ENCODE measurements around the gene SERINC2.
"Not testable (repeated sequence)": the region's sequence is repeated elsewhere in the genome, so short reads cannot be mapped to it uniquely, and the experiment has no call there.

SERINC2 gene

GRCh38 chr1:31382379-31382989, 30.5 kb upstream of the SERINC2 start:
- in situ Hi-C loops (cut with MboI; ENCODE audit: low sequenced_read_pairs), result no loop called here

- in situ Hi-C loops (cut with MboI; ENCODE audit: low sequenced_read_pairs), result no loop called here
Measured at GRCh38 chr1:31383967-31384366, 29.0 kb upstream of the SERINC2 start.

GRCh38 chr1:31386576-31387243, 26.3 kb upstream of the SERINC2 start:
- in situ Hi-C loops (cut with MboI; ENCODE audit: low sequenced_read_pairs), result not testable (repeated sequence)

- in situ Hi-C loops (cut with MboI; ENCODE audit: low sequenced_read_pairs), result no loop called here
Measured at GRCh38 chr1:31387612-31388011, 25.4 kb upstream of the SERINC2 start.

- in situ Hi-C loops (cut with MboI; ENCODE audit: low sequenced_read_pairs), result no loop called here
Measured at GRCh38 chr1:31389616-31390015, 23.4 kb upstream of the SERINC2 start.

GRCh38 chr1:31390071-31390470, 22.9 kb upstream of the SERINC2 start:
- in situ Hi-C loops (cut with MboI; ENCODE audit: low sequenced_read_pairs), result no loop called here

GRCh38 chr1:31393463-31393862, 19.6 kb upstream of the SERINC2 start:
- in situ Hi-C loops (cut with MboI; ENCODE audit: low sequenced_read_pairs), result no loop called here

GRCh38 chr1:31394584-31395193, 18.3 kb upstream of the SERINC2 start:
- in situ Hi-C loops (cut with MboI; ENCODE audit: low sequenced_read_pairs), result no loop called here

GRCh38 chr1:31396633-31397351, 16.2 kb upstream of the SERINC2 start:
- in situ Hi-C loops (cut with MboI; ENCODE audit: low sequenced_read_pairs), result no loop called here

GRCh38 chr1:31397360-31398095, 15.5 kb upstream of the SERINC2 start:
- in situ Hi-C loops (cut with MboI; ENCODE audit: low sequenced_read_pairs), result no loop called here

- in situ Hi-C loops (cut with MboI; ENCODE audit: low sequenced_read_pairs), result no loop called here
Measured at GRCh38 chr1:31398246-31398645, 14.8 kb upstream of the SERINC2 start.

- in situ Hi-C loops (cut with MboI; ENCODE audit: low sequenced_read_pairs), result no loop called here
Measured at GRCh38 chr1:31399976-31400375, 13.0 kb upstream of the SERINC2 start.

- in situ Hi-C loops (cut with MboI; ENCODE audit: low sequenced_read_pairs), result no loop called here
Measured at GRCh38 chr1:31400393-31400792, 12.6 kb upstream of the SERINC2 start.

GRCh38 chr1:31401241-31401640, 11.8 kb upstream of the SERINC2 start:
- in situ Hi-C loops (cut with MboI; ENCODE audit: low sequenced_read_pairs), result no loop called here

GRCh38 chr1:31405578-31406245, 7.3 kb upstream of the SERINC2 start:
- in situ Hi-C loops (cut with MboI; ENCODE audit: low sequenced_read_pairs), result no loop called here

- in situ Hi-C loops (cut with MboI; ENCODE audit: low sequenced_read_pairs), result no loop called here
Measured at GRCh38 chr1:31407029-31407626, 5.9 kb upstream of the SERINC2 start.

- in situ Hi-C loops (cut with MboI; ENCODE audit: low sequenced_read_pairs), result no loop called here
Measured at GRCh38 chr1:31408788-31409318, 4.2 kb upstream of the SERINC2 start.

- in situ Hi-C loops (cut with MboI; ENCODE audit: low sequenced_read_pairs), result no loop called here
Measured at GRCh38 chr1:31409946-31410858, 2.8 kb upstream of the SERINC2 start.

- in situ Hi-C loops (cut with MboI; ENCODE audit: low sequenced_read_pairs), result no loop called here
Measured at GRCh38 chr1:31410871-31411270, 2.1 kb upstream of the SERINC2 start.

Measured in HL-60/S4 treated with phorbol 12-myristate 13-acetate at 8.2 ng/mL for 4 days and 3 days (cell line).